Measurements from ENCODE around the gene IGDCC3.

IGDCC3 gene

DNA sequence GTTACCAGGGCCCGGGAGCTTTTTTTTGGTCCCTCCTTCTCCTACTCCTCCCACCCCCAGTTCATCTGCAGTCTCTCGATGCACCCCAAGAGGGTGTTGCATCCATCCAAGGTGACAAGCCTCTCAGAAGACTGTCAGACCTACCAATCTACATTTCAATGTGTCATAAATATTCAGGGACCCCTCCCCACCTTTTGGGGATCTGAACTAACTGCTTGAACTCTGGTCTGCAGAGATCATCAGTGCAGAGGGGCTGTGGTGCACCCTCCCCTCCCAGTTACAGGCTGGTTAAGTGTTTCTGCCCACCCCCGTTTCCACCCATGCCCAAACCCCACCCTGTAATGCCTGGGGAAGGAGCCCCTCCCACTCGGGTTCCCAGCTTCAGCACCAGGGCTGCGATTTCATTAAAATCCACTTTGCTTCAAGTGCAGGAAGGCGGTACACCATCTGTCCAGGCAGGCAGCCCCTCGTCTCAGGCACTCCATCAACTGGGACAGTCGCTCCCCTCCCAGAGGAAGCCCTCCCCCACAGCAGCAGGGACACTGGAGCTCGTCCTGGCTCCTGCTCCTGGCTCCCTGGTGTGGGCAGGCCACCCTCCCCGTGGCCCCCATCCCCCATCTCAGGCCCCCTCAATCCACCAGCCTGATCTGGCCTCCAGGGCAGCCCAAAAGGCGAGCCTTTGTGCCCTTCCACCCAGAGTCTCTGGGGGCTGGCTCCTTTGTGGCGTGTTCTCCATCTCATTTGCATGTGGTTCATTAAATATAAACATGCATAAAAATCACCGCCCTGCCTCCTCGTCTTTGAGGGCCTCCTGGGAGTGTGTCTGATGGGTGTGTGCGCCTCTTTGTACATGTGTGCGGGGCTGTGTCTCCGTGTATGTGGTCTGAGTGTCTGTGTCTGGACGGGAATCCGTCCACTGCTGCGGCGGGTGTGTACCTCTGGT lies 41.0 kb downstream of the IGDCC3 start:
- TF ChIP-seq POLR2A (IDR thresholded peaks at IDR 0.05; ENCODE audit: extremely low read depth, insufficient read length) (no peak), MYC (IDR thresholded peaks at IDR 0.05; ENCODE audit: low read depth, low read length) (no peak)
- TF ChIP-seq, protein P1, sequence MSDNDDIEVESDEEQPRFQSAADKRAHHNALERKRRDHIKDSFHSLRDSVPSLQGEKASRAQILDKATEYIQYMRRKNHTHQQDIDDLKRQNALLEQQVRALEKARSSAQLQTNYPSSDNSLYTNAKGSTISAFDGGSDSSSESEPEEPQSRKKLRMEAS (IDR thresholded peaks at IDR 0.05; ENCODE audit: low read depth, low read length) = no peak
- TF ChIP-seq, protein P2, sequence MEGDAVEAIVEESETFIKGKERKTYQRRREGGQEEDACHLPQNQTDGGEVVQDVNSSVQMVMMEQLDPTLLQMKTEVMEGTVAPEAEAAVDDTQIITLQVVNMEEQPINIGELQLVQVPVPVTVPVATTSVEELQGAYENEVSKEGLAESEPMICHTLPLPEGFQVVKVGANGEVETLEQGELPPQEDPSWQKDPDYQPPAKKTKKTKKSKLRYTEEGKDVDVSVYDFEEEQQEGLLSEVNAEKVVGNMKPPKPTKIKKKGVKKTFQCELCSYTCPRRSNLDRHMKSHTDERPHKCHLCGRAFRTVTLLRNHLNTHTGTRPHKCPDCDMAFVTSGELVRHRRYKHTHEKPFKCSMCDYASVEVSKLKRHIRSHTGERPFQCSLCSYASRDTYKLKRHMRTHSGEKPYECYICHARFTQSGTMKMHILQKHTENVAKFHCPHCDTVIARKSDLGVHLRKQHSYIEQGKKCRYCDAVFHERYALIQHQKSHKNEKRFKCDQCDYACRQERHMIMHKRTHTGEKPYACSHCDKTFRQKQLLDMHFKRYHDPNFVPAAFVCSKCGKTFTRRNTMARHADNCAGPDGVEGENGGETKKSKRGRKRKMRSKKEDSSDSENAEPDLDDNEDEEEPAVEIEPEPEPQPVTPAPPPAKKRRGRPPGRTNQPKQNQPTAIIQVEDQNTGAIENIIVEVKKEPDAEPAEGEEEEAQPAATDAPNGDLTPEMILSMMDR (IDR thresholded peaks at IDR 0.05; ENCODE audit: low read depth, low read length) = no peak
- no peak overlapping the region for H3K4me3 ChIP-seq (ENCODE audit: low read depth, low read length)

GRCh38 chr15:65335278-65336055 lies 42.3 kb downstream of the IGDCC3 start:
- no peak for DNase-seq (ENCODE audit: low read depth)
- TF ChIP-seq, protein P2 (IDR thresholded peaks at IDR 0.05; ENCODE audit: low read depth, low read length) = no peak
- TF ChIP-seq, protein P1 (IDR thresholded peaks at IDR 0.05; ENCODE audit: low read depth, low read length) = no peak
- TF ChIP-seq MYC (IDR thresholded peaks at IDR 0.05; ENCODE audit: low read depth, low read length) = no peak
- no peak for TF ChIP-seq POLR2A (IDR thresholded peaks at IDR 0.05; ENCODE audit: extremely low read depth, insufficient read length)
- H3K4me3 ChIP-seq (ENCODE audit: low read depth, low read length) = no peak overlapping the region

More for the DNA sequence above, 41.0 kb downstream of the IGDCC3 start:
- no peak for DNase-seq (ENCODE audit: low read depth)

- TF ChIP-seq POLR2A (IDR thresholded peaks at IDR 0.05; ENCODE audit: extremely low read depth, insufficient read length) = no peak
- TF ChIP-seq, protein P2 (IDR thresholded peaks at IDR 0.05; ENCODE audit: low read depth, low read length) = no peak
- no peak for TF ChIP-seq MYC (IDR thresholded peaks at IDR 0.05; ENCODE audit: low read depth, low read length)
- TF ChIP-seq, protein P1 (IDR thresholded peaks at IDR 0.05; ENCODE audit: low read depth, low read length) = no peak
- no peak for DNase-seq (ENCODE audit: low read depth)
- H3K4me3 ChIP-seq (ENCODE audit: low read depth, low read length) = no peak overlapping the region
Measured at GRCh38 chr15:65334586-65335231, 43.1 kb downstream of the IGDCC3 start.

GRCh38 chr15:65333856-65334255 lies 43.9 kb downstream of the IGDCC3 start:
- TF ChIP-seq, protein P1 (IDR thresholded peaks at IDR 0.05; ENCODE audit: low read depth, low read length) = no peak
- TF ChIP-seq MYC (IDR thresholded peaks at IDR 0.05; ENCODE audit: low read depth, low read length) = no peak
- no peak overlapping the region for H3K4me3 ChIP-seq (ENCODE audit: low read depth, low read length)
- DNase-seq (ENCODE audit: low read depth) = no peak

- TF ChIP-seq, protein P1 (IDR thresholded peaks at IDR 0.05; ENCODE audit: low read depth, low read length) = no peak
- TF ChIP-seq, protein P2 (IDR thresholded peaks at IDR 0.05; ENCODE audit: low read depth, low read length) = no peak
- TF ChIP-seq POLR2A (IDR thresholded peaks at IDR 0.05; ENCODE audit: extremely low read depth, insufficient read length) (no peak), MYC (IDR thresholded peaks at IDR 0.05; ENCODE audit: low read depth, low read length) (no peak)
- H3K4me3 ChIP-seq (ENCODE audit: low read depth, low read length) = no peak overlapping the region
- DNase-seq (ENCODE audit: low read depth) = no peak
Measured at GRCh38 chr15:65333148-65333820, 44.5 kb downstream of the IGDCC3 start.

All from NB4 (cell line).